PC-9 (cell line): ENCODE measurements around the gene DNTT.

Source experiments
- CTCF ChIP-seq: fragments of 200-600 bp; sonication (generic); conservative IDR thresholded peaks from 2 replicates; pipeline ENCODE4 v1.6.1; 2017; ENCODE audit warnings: mixed run types, antibody characterized with exemption, mild to moderate bottlenecking, moderate library complexity
- EZH2 ChIP-seq: fragments of 200-600 bp; sonication (generic); IDR thresholded peaks from 2 replicates; pipeline ENCODE4 v1.8.0; 2017; ENCODE audit warnings: antibody characterized with exemption, low read depth

DNA sequence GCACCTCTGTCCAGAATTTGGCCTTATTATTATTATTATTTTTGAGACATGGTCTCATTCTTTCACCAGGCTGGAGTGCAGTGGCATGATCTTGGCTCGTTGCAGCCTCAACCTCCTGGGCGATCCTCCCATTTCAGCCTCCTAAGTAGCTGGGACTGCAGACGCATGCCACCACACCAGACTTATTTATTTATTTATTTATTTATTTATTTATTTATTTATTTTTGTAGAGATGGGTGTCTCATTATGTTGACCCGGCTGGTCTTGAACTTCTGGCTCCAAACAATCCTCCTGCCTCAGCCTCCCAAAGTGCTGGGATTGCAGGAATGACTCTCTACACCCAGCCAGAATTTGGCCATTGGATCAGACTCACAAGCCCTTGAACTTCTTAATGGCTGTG is 39.3 kb upstream of the DNTT start:
- TF ChIP-seq CTCF (no peak), EZH2 (no peak)
